AG04450 (cell line): ENCODE results near the gene FOXC2. TPM values are rescaled to one million over a fixed set of nuclear protein-coding genes. Genes with fewer than 3 reads are reported as not detected.
A peak's percentile ranks its signal among the peaks of the same experiment; 100 is the strongest.

Experiments used
- CTCF ChIA-PET: fragments of 300-600, 350-600 bp; formaldehyde crosslinking; extraction: SDS; loops from one replicate; lab custom pipeline; 2022; ENCODE audit warnings: antibody characterized with exemption, inconsistent platforms; lab: Charles Lee
- POLR2A ChIA-PET: fragments of 350-600 bp; formaldehyde crosslinking; extraction: SDS; loops from one replicate; lab custom pipeline; 2021; ENCODE audit warnings: antibody characterized with exemption, inconsistent platforms; lab: Yijun Ruan, JAX
- DNase-seq: peaks from one replicate; pipeline ENCODE4 v3.0.0-alpha.2; 2011; ENCODE audit warnings: low read depth, low spot score
- H3K27ac ChIP-seq: one replicate; pipeline ENCODE4 v1.5.1; 2012; ENCODE audit warnings: low read depth, low read length, control low read depth
- H3K27me3 ChIP-seq: one replicate; pipeline ENCODE4 v1.6.0; 2012; ENCODE audit warnings: low read length; ENCODE audit not compliant: control insufficient read depth, insufficient read depth
- H3K4me3 ChIP-seq: 2 replicates; pipeline ENCODE4 v1.5.1; 2011; ENCODE audit warnings: mild to moderate bottlenecking, low read depth, low read length, control low read depth
- H3K9me3 ChIP-seq: 2 replicates; pipeline ENCODE4 v1.5.1; 2012; ENCODE audit warnings: low read length; ENCODE audit not compliant: control insufficient read depth, insufficient read depth
- CTCF ChIP-seq: IDR thresholded peaks from 2 replicates; pipeline ENCODE4 v1.5.1; 2011; ENCODE audit warnings: low read depth, low read length, control low read depth, inconsistent platforms
- polyA plus RNA-seq: library from polyadenylated mRNA; depleted of rRNA; stranded (reverse); fragments of >200 nt; gene quantifications from 2 replicates; pipeline ENCODE4 v1.2.3, GENCODE V29; 2011

The FOXC2 gene
- polyA plus RNA-seq, 1 experiment: 0.79 TPM

GRCh38 chr16:86519649-86520316, 46.8 kb upstream of the FOXC2 start:
- ChIA-PET POLR2A (interaction anchor here (0.6 to 1.3 kb wide), 4 partner anchors 9 to 211 kb away, joined by 3 to 5 read pairs (median 4); partner anchors contain the start of gene FOXF1), CTCF (interaction anchor here (0.6 to 2.3 kb wide), 24 partner anchors 8 to 699 kb away, joined by 3 to 14 read pairs (median 3); no protein-coding TSS in a partner anchor)
- no peaks in the 10 kb centered on the region for H3K27me3 ChIP-seq
- H3K9me3 ChIP-seq: peaks cover 9% of the 10 kb centered on the region; the same call in 1 of the 2 replicates
- H3K4me3 ChIP-seq: peak overlapping the region; percentile 42
- peak; percentile 92 for TF ChIP-seq CTCF
- H3K27ac ChIP-seq: peak overlapping the region; percentile 47
- DNase-seq: peak; percentile 51

GRCh38 chr16:86520317-86521210, 46.1 kb upstream of the FOXC2 start:
- DNase-seq: no peak

GRCh38 chr16:86521236-86522197, 45.1 kb upstream of the FOXC2 start:
- H3K27me3 ChIP-seq: no peaks in the 10 kb centered on the region

More at GRCh38 chr16:86520317-86521210, 46.1 kb upstream of the FOXC2 start:
- ChIA-PET CTCF (interaction anchor here (0.6 to 2.3 kb wide), 22 partner anchors 8 to 700 kb away, joined by 3 to 14 read pairs (median 3); no protein-coding TSS in a partner anchor), POLR2A (interaction anchor here (0.6 to 1.1 kb wide), 5 partner anchors 10 to 453 kb away, joined by 3 to 5 read pairs (median 3); no protein-coding TSS in a partner anchor)
- no peak for TF ChIP-seq CTCF
- H3K27me3 ChIP-seq: no peaks in the 10 kb centered on the region
- peaks cover 7% of the 10 kb centered on the region; the same call in 1 of the 2 replicates for H3K9me3 ChIP-seq
- H3K27ac ChIP-seq: no peak overlapping the region
- peak overlapping the region; percentile 42 for H3K4me3 ChIP-seq

More at GRCh38 chr16:86521236-86522197, 45.1 kb upstream of the FOXC2 start:
- H3K27ac ChIP-seq: no peak overlapping the region
- DNase-seq: no peak
- ChIA-PET CTCF (interaction anchor here (1.5 to 2.3 kb wide), 4 partner anchors 9 to 701 kb away, joined by 4 to 14 read pairs (median 10); no protein-coding TSS in a partner anchor), POLR2A (interaction anchor here (1.1 kb wide), 1 partner anchor 299 kb away, joined by 3 read pairs; no protein-coding TSS in a partner anchor)
- no peaks in the 10 kb centered on the region for H3K9me3 ChIP-seq
- peak; percentile 6; the same call in 1 of the 2 replicates for TF ChIP-seq CTCF
- H3K4me3 ChIP-seq: no peak overlapping the region
